Activated CD8-positive, alpha-beta memory T cell treated with anti-CD3 and anti-CD28 coated beads for 1 hour (primary cell): ENCODE measurements around the gene VAV2.

Experiments used
- DNase-seq, 2 donors: peaks; one replicate each; pipeline ENCODE4 v3.0.0-alpha.2; 2020; ENCODE audit warnings: low read depth in 1 of 2; ENCODE audit errors: extremely low read depth in 1 of 2

VAV2 gene

DNA sequence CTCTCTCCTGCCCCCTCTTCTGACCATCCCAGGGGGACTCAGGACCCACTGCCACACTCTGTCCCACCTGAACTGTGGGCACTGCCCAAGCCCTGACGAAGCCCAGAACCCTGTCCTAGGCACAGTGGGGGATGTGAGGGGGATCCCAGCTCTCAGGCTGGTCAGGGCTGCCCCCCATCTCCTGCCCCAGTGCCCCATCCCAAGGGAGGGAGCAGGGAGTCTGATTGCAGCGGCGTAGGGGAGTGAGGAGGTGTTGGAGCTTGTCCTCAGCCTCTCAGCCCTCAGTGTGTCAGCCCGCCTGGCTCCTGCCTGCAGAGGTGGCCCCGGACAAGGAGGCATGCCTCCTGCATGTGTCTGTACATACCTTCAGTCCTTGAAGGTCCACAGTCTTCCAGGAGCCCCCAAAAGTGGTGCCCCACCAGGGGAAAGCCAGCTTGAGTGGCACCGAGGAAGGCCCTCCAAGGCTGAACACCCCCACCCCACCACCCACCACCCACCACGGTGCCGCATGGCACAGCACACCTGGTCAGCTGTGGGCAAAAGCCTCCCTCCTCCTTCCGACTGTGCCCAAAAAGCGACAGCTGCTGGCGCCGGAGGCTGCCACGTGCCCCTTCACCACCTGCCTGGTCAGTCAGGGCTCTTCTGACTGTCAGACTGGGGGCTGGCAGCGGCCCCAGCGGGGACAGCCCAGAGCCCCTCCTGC is 254.9 kb downstream of the VAV2 start:
- no peak for DNase-seq

DNA sequence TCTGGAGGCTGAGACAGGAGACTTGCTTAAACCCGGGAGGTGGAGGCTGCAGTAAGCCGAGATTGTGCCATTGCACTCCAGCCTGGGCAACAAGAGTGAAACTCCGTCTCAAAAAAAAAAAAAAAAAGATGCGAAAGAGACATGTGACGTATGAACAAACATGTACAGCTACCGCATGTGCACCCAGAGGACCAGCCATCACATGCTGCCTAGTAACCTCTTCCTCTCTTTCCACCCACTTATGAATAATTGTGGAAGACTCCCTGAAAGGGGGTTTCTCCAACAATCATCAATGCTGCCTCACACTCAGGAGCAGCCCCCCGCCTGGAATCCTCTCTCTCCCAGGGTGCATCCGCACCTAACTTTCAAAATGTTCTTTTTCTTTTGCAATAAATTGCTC is 256.2 kb downstream of the VAV2 start:
- DNase-seq = no peak

DNA sequence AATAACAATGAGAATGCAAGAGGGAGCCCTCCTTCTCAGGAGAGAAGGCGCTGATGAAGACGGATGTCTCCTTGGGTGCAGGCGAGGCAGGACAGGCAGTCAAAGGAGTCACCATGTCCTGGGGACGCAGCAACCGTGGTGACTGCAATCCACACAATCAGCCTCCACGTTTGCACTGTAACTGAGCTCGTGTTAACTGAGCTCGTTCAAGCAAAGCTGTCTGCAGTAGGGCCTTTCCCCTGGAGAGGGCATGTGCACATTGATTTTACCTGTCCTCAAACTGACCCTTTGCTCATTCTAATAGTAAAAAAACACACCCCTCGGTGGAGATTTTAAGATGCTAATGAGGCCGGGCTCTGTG is 256.7 kb downstream of the VAV2 start:
- DNase-seq = no peak

DNA sequence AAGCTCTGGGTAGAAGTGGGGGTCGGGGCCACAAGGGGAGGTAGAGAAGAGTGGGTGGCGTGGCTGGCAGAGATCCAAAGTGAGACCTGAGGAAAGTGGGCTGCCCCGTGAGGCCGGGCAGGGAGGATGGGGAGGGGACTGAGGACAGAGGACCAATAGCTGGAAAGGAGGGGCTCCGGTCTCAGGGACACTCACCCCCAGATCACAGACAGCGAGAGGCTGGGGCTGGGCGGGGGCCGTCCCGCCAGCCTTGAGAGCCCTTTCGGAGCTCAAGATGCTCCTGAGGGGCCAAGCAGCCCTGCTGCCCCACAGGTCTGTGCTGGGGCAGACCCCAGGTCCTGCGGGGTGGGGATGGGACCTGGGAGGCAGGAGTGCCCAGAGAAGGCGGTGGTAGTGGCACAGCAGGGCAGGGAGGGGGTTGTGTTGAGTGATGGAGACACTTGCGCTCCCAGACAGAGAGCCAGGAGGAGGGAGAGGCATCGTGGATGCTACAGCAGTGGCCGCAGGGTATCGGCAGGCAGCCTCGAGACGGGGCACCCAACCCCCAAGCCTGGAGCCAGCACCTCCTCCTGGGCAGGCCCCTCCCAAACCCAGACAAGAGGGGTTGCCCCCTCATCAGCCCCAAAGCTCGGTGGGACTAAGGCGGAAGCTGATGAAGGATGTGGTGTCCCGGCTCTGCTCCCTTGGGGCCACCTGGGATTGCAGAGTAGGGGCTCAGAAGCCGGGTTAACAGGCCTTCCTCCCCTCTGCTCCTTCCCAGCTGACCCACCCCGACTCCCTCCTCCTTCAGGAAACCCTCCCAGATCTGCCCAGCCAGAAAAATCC is 257.3 kb downstream of the VAV2 start:
- DNase-seq = no peak

DNA sequence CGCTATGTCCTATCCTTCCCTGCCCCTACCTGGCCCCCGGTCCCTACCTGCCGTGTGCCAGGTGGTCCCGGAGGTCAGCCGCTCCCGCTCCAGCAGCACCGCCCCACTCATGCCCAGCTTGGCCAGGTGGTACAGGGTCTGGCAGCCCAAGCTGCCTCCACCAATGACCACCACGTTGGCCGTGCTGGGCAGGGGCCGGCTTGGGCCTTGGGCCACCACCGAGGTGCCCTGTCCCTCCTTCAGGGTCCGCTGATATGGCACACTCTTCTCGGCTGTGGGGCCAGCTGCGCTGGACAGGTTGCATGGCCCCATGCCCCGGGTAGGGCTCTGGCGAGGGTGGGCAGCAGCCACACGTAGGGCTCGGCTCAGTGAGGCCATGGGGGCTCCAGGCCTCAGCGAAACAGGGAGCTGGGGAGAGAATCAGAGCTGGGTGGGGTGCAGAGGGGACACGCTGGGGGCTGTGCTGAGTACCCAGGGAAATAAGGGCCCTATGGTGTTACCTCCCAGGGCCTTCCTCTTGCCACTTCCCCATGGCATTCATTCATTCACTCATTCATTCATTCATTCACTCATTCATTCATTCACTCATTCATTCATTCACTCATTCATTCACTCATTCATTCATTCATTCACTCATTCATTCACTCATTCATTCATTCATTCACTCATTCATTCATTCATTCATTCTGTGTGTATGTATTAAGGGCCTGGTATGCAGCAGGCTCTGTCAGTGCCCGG is 258.2 kb downstream of the VAV2 start:
- no peak for DNase-seq

DNA sequence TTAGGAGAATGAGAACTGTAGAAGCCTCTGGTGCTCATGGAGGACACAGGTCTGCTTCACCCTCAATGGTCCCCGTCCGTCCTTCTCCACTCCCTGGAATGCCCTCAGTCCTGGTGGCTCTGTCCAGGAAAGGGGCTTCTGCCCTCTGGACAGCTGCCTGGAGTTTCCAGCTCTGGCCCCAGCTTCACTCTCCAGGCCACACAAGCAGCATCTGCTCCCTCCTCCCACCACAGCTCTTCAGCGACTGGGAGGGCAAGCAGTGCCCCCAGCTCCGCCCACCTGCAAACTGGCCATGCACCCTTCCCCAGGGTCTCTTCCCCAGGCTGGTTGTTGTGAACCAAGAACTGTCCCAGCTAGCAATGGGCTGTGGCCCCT is 258.7 kb downstream of the VAV2 start:
- DNase-seq = no peak

DNA sequence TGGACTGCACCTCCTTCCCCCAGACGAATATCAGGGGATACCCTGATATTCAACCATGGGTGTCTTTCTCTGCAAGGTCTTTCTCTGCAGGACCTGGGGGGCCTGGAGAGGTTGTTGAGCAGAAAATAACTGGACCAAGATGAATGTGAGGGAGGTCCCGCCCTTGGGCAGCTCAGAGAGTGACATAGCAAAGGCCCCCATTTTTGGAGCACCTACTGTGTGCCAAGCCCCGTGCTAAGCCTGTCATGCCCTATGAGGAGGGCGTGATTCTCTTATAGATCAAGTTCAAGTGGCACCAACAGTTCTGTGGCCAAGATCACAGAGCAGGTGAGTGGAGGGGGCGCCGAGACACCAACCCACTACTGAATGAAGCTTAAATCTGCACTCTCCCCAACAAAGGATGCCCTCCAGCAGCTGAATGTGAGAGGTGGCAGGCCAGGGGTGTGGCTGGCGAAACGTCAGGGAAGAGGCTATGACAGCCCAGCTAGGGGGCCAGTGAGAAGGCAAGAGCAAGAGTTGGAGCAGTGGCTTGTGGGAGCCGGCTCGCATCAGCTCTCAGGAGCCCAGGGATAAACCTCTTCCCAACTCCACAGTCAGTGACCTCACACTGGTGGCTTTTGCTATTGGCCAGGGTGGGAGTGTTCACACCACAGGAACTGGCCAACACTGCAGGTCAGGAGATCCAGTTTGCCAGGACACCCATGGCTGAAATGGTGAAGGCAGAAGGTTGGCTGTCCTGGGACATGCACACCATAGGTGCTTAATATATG is 259.3 kb downstream of the VAV2 start:
- DNase-seq = no peak

DNA sequence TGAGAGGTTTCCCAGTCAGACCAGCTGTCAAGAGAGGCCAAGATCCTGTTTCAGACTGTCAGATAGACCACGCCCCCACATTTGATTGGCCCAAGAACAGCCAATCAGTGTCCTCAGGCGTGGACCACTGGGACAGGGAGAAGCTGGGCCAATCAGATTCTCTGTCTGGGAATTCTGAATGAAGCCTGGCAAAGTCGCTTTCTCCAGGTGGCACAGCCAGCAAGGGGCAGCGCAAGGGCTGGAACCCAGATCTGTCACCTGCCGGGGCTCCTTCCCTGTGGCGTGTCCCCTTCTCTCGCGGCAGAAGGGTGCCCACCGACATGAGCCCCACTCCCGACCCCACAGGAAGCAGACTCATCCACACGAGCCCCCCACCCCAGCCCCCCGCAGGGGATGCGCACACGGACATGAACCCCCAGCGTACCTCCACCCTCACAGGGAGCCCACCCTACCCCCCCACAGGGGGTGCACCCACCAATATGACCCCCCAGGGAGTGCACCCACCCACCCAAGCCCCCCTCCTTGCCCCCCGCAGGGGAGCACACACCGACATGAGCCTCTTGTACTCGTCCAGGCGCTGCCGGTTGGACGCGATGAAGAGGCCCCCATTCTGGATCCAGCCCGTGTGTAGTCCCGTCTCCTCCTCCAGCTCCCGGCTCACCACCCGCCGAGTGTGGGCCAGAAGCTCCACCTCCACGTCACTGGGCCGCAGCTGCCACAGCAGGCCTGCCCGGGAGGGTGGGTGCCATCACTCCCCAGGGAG is 260.1 kb downstream of the VAV2 start:
- no peak for DNase-seq

DNA sequence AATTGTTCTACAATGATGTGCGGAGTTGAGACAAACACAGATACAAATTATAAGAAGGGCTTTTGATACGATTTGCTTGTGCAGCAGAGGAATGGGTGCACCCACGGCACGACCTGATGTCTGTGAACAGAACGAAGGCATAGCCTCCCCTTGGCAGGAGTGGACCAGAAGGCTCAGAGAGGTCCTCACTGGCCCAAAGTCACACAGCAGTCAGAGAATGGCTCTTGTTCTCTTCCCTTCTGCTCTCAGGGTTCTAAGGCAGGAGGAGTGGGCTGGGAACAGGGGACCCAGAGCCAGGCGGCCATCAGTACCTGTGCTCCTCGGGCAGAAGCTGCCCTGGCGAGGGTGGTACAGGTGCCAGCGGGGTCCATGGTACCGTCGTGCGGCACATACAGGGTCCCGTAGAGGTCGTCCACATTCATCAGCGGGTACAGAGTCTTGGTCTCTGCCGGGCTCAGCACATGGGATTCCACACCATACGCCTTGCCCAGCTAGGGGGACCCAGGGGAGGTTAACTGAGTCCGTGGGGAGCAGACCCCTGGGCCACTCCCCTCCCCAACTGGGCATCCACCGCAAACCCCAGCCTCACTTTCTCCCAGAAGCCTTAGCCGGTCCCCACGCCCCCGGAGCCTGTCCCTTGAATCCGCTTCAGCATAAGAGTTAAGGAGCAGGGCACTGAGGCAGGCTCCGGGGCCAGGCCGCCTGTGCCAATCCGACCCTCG is 261.0 kb downstream of the VAV2 start:
- no peak for DNase-seq

DNA sequence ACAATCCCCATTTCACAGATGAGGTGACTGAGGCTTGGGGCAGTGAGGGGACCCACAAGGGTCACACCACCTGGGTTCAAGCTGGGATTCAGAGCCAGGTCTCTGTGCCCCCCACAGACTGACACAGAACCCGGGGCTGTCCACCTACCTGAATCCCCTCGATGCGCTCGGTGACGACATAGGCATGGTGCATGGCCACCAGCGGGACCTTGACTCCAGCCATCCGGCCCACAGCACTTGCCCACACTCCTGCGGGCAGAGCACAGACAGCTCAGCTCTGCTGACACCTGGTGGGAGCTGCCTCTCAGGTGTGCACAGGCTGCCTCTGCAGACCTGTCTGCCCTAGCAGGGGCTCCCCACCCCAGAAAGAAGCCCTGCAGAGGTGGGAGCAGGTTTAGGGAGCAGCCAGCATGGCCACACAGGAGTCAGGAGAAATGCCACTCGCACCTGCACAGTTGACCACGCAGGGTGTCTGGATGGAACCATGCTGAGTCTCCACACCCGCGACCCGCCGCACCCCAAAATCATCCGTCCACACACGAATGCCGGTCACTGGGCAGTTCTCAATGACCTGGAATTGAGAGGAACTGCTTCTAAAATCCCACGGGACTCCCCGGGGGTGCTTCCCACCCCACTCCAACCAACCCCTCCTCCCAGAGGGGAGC is 262.4 kb downstream of the VAV2 start:
- DNase-seq = no peak

DNA sequence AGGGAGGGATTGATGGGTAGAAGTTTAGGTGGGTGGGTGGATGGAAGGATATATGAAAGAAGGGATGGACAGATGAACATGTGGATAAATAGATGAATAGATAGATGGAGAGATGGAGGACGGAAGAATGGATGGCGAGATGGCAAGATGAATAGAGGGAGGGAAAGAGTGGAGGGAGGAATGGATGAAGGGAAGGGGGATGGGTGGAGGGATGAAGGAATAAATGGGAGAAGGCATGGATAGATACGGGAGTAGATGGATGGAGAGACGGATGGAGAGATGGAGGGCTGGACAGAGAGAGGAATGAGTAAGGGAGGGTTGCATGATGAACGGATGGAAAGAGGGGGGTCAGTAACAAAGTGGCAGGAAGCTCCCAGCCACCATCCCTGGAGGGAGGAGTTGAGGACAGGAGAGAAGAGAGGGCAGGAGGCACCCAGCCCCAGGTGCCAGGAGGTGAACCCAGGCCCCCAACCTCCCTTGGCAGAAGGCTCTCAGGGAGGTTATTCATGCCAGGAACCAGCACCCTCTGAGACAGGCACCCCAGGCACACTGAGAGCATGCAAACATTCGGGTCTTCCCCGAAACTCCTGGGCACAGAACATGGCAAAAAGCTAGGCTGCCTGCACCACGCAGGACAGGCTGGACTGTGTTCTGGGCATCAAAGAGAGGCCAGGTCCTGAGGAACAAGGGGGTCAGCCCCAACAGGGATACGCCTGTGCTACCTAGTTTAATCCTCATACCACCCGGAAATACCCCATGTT is 263.1 kb downstream of the VAV2 start:
- no peak for DNase-seq

DNA sequence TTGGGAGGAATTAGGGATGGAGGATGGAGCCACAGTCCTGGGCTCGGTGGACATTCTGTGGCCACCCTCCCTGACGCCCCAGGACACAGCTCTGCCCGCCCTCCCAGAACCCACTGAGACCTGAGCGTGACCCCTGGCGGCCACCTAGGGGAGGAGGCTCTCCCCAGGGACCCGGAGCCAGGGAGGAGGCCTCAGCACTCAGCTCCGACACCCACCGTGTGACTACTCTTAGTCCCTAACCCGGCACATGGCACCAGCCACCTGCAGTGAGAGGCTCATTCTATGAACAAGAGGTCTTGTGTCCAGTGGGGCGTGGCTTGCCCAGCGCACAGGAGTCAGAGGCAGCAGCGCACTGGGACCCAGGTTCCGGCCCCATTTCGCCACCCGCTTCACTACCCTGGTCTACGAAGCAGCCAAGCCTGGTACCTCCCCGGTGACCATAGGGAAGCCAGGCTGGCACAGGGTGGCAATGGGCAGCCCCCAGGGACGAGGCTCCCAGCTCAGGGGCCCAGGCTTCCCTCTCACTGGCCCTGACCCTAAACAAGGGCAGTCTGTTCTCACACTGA is 264.2 kb downstream of the VAV2 start:
- no peak for DNase-seq

DNA sequence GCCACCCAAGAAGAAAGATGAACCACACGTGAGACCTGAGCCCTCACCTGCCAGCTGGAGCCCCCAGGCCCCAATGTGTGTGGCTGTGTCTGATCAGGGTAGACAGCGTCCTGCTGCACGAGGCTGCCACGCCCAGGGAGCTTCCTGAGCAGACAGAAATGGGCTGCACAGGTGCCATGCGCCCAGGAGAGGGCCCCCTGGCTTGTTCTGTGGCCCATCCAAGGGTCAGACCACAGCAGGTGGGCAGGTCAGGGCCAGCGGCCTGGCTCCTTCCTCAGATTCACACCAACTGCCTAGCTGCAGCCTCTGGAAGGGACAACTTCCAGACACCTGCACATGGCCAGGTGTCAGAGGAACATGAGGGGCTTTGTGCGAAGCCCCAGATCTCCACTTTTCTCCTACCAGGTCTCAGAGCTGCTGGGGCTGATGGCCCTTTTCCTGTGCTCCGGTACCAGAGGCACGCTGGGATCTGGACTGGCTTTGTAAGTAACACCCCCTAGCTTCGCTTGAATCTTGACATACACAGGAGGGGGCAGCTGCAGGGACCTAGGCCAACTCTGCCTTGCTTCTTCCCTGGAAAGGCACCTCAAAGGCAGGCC is 264.7 kb downstream of the VAV2 start:
- no peak for DNase-seq

DNA sequence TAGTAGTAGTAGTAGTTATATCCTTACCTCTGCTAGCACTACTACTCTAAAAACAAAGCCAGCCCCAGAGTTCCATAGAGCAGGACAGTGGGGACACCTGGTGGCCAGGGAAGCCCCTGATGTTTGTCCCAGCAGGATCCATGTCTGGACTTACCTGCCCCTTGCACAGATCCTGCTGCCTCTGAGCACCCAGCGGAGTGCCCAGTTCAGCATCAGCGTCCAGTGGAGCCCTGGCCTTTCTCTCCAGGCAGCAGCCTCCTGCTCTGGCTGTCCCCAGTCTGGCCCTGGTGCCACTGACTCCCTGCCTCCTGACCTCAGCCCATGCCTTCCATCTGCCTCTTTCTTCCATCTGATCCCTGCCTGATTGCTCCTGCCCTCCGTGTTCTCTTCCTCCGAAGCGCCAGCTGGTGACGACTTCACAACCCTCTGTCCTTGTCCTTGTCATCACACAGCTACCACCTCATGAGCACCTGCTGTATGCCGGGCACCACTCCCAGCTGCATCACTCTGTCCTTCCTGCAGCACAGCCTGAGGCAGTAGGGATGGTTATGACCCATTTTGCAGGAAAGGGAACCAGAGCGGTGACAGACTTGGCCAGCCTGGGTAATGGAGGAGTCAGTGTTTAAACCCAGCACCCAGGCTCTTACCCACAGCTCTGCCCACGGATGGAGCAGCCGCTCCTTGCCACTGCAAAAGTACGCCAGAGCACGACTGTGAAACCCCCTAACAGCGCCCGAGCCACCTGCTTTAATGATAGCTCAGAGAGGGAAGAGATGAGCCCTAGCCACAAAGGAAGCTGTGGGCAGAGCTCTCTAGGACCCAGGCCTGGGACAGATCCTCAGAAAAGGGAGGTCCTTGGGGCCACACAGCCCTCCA is 265.5 kb downstream of the VAV2 start:
- DNase-seq = peak; percentile 34 to 46

DNA sequence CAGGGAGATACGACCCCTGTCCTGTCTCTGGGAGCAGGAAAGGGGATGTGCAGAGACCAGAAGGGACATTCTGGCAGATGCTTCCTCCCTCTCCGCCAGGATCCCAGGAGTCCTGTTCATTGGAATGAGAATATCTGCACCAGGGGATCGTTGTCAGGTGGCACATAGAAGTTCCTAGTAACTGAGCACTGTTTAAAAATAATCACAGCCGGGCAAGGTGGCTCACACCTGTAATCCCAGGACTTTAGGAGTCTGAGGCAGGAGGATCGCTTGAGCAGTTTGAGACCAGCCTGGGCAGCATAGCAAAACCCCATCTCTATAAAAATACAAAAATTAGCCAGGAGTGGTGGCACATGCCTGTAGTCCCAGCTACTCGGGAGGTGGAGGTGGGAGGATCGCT is 266.2 kb downstream of the VAV2 start:
- no peak for DNase-seq

DNA sequence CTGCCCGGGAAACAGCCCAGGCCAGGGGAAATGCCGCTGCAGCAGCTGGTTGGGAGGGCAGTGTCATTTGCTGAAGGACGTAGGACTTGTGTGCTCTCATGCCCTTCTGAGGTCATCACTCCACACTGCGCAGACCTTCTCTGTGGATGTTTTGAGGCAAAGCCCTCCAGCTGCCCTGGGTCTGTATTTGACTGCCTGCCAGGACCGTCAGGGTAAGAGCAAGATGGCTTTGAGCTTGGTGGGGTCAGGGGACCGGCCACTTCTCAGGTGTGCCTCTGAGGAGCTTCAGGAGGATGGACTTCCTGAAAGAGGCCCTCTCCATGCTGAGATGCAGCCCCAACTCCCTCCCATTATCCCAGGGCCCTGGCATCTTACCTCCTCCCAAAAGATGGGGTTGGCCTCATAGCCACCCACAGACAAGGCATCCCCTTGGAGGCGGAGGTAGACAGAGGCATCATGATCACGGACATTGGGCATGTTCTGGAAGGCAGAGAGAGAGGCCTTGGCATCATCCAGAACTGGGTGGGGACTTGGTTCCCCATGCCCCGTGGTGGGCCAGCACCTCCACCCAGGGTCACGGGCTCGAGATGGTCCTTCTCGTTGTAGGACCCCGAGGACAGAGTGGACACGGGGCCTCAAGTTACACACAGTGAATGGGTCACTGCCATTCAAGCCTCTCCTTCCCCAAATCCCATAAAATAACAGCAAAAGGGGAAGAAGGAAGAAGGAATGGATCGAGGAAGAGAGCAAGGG is 273.4 kb downstream of the VAV2 start:
- DNase-seq = no peak
